ENCODE measurements around the gene LZTFL1. TPM values are rescaled to one million over a fixed set of nuclear protein-coding genes. Genes with fewer than 3 reads are reported as not detected.
A peak's percentile ranks its signal among the peaks of the same experiment; 100 is the strongest.

LZTFL1 gene
- 25.4 TPM for total RNA-seq

GRCh38 chr3:45841757-45842491, at the start of gene LZTFL1:
Gene LZTFL1 (minus strand): TSS chr3:45842119. CDS start chr3:45841991, 128 bp downstream.
- peak; percentile 96 for DNase-seq (ENCODE audit: low spot score)

GRCh38 chr3:45890405-45890804, 48.5 kb upstream of the LZTFL1 start:
- peak; percentile 31 for DNase-seq (ENCODE audit: low spot score)

GRCh38 chr3:45889337-45889736, 47.4 kb upstream of the LZTFL1 start:
- no peak for DNase-seq (ENCODE audit: low spot score)

- DNase-seq (ENCODE audit: low spot score) = no peak
Measured at GRCh38 chr3:45887759-45888511, 46.0 kb upstream of the LZTFL1 start.

GRCh38 chr3:45887285-45887684, 45.4 kb upstream of the LZTFL1 start:
- no peak for DNase-seq (ENCODE audit: low spot score)

GRCh38 chr3:45885979-45886705, 44.2 kb upstream of the LZTFL1 start, which contains the start of gene CCR9:
Gene CCR9 (plus strand): TSS chr3:45886543. CDS start chr3:45894934, 8,391 bp downstream.
- DNase-seq (ENCODE audit: low spot score) = no peak

GRCh38 chr3:45884368-45885201, 42.7 kb upstream of the LZTFL1 start:
- no peak for DNase-seq (ENCODE audit: low spot score)

- no peak for DNase-seq (ENCODE audit: low spot score)
Measured at GRCh38 chr3:45881078-45882022, 39.4 kb upstream of the LZTFL1 start.

GRCh38 chr3:45880725-45881077, 38.8 kb upstream of the LZTFL1 start:
- no peak for DNase-seq (ENCODE audit: low spot score)

GRCh38 chr3:45878124-45878523, 36.2 kb upstream of the LZTFL1 start:
- no peak for DNase-seq (ENCODE audit: low spot score)

GRCh38 chr3:45874677-45875346, 32.9 kb upstream of the LZTFL1 start:
- no peak for DNase-seq (ENCODE audit: low spot score)

- no peak for DNase-seq (ENCODE audit: low spot score)
Measured at GRCh38 chr3:45873638-45874037, 31.7 kb upstream of the LZTFL1 start.

- DNase-seq (ENCODE audit: low spot score) = no peak
Measured at GRCh38 chr3:45873036-45873435, 31.1 kb upstream of the LZTFL1 start.

- no peak for DNase-seq (ENCODE audit: low spot score)
Measured at GRCh38 chr3:45872569-45872968, 30.6 kb upstream of the LZTFL1 start.

GRCh38 chr3:45871780-45872179, 29.9 kb upstream of the LZTFL1 start:
- no peak for DNase-seq (ENCODE audit: low spot score)

- no peak for DNase-seq (ENCODE audit: low spot score)
Measured at GRCh38 chr3:45870099-45870498, 28.2 kb upstream of the LZTFL1 start.

- no peak for DNase-seq (ENCODE audit: low spot score)
Measured at GRCh38 chr3:45869638-45870037, 27.7 kb upstream of the LZTFL1 start.

GRCh38 chr3:45868650-45869049, 26.7 kb upstream of the LZTFL1 start:
- no peak for DNase-seq (ENCODE audit: low spot score)

GRCh38 chr3:45868213-45868612, 26.3 kb upstream of the LZTFL1 start:
- DNase-seq (ENCODE audit: low spot score) = no peak

- no peak for DNase-seq (ENCODE audit: low spot score)
Measured at GRCh38 chr3:45865563-45865962, 23.6 kb upstream of the LZTFL1 start.

Measured in mucosa of gallbladder (tissue), 1 donor.